Lung (tissue), 12 donors: ENCODE measurements around the gene ELF1. TPM values are rescaled to one million over a fixed set of nuclear protein-coding genes. Genes with fewer than 3 reads are reported as not detected.

ENCODE experiments used
- ATAC-seq: fragments of 200-7000 bp; cut with Tn5 transposase; one replicate; pipeline ENCODE4 v1.9.1; 2020; ENCODE audit warnings: moderate number of reproducible peaks; ENCODE audit not compliant: insufficient read depth, low FRiP score
- DNase-seq, 3 donors: peaks; one replicate each; pipeline ENCODE4 v3.0.0-alpha.2; 2013 to 2017
- H3K27ac ChIP-seq, 2 donors: one replicate each; pipeline ENCODE4 v1.5.1; 2013; ENCODE audit warnings: mild to moderate bottlenecking in 2 of 2, moderate library complexity in 2 of 2, control low read depth in 1 of 2, inconsistent platforms in 1 of 2, low read depth in 1 of 2, low read length in 1 of 2
- H3K27me3 ChIP-seq, 3 donors: one replicate each; pipeline ENCODE4 v1.5.1; 2013; ENCODE audit warnings: low read length in 2 of 3; ENCODE audit not compliant: control insufficient read depth in 3 of 3, insufficient read depth in 3 of 3
- H3K36me3 ChIP-seq, 4 donors: one replicate each; pipeline ENCODE4 v1.5.1; 2013; ENCODE audit warnings: low read length in 4 of 4, mild to moderate bottlenecking in 1 of 4, moderate library complexity in 1 of 4; ENCODE audit not compliant: control insufficient read depth in 4 of 4, insufficient read depth in 4 of 4
- H3K4me1 ChIP-seq, 5 donors: one replicate each; pipeline ENCODE4 v1.5.1; 2013; ENCODE audit warnings: low read length in 5 of 5, mild to moderate bottlenecking in 2 of 5, moderate library complexity in 1 of 5; ENCODE audit not compliant: control insufficient read depth in 5 of 5, insufficient read depth in 5 of 5
- H3K4me3 ChIP-seq: one replicate; pipeline ENCODE4 v1.5.1; 2013; ENCODE audit warnings: mild to moderate bottlenecking, control low read depth, moderate library complexity
- H3K9ac ChIP-seq, 2 donors: one replicate each; pipeline ENCODE4 v1.5.1; 2013; ENCODE audit warnings: low read length in 2 of 2, control low read depth in 1 of 2; ENCODE audit not compliant: insufficient read depth in 1 of 2
- H3K9me3 ChIP-seq, 4 donors: one replicate each; pipeline ENCODE4 v1.5.1; 2013; ENCODE audit warnings: low read length in 3 of 4, mild to moderate bottlenecking in 1 of 4, moderate library complexity in 1 of 4; ENCODE audit not compliant: control insufficient read depth in 4 of 4, insufficient read depth in 3 of 4
- CTCF ChIP-seq: IDR thresholded peaks from 2 replicates; pipeline ENCODE4 v1.5.1; 2012; ENCODE audit warnings: mild to moderate bottlenecking; ENCODE audit errors: control extremely low read depth, extremely low read depth
- WGBS, 2 donors: extraction: QIAGEN DNeasy Blood & Tissue Kit; methylation state at CpG; one replicate each; pipeline ENCODE4 v1.1.7; 2013; 5-methylcytosine and 5-hydroxymethylcytosine counted together
- polyA plus RNA-seq, 2 donors: library from polyadenylated mRNA; stranded (reverse); fragments of 200-250 nt; gene quantifications; one replicate each; pipeline ENCODE4 v1.2.1, GENCODE V29; 2013
- total RNA-seq, 2 donors: library from RNA; depleted of rRNA in 1 of 2; stranded (reverse); fragments of >200 nt in 1 of 2; gene quantifications; one replicate each; pipeline ENCODE4 v1.2.1, GENCODE V29; 2014 to 2021
- donor health status: control.
- donor health status: control.
- donor health status: Bipolar disorder and iron deficiency.
- donor health status: healthy.
- donor health status: DM: yes; HTN: yes; CAD: no.

The ELF1 gene
- total and polyA plus RNA-seq, 4 donors, result 10.8 to 107 (median 63.6) TPM

DNA sequence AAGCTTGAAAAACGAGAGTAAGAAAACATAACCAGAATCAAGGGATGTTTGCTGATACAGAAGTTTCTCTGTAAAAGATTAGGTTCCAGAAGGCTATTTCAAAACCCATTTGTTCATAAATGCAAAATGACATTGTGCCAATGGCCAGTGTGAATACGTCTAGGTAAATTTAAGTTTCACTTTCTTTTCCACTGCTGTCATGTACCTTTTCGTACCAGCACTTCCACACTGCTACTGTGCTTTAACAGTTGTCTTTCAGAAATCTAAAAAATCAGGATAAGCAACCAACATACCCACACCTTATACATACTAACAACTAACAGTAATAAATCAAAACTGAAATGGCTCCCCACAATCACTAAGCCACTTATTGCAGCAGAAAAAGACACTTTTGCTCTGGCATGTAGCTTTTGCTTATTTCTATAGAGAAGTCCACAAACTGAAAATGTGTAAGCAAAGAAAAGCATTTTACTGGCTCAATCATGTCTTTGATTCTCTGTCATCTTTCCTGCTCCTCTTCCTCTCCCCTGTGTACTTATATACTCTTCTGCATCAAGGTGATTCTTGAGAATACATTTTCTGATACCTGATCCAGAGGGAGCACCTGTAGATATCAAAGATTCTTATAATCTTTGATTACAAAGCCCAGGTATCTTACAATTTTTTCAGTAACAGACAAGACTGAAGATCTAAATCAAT is 34.3 kb downstream of the ELF1 start:
- Histone ChIP-seq H3K4me1 (peaks cover 3 to 20% (median 10%) of the 10 kb centered on the region in 5 donors), H3K27ac (peak overlapping the region in 1 of 2 donors; percentile 41), H3K9me3 (no peaks in the 10 kb centered on the region), H3K27me3 (no peaks in the 10 kb centered on the region), H3K9ac (no peak overlapping the region), H3K36me3 (no peaks in the 10 kb centered on the region), H3K4me3 (no peak overlapping the region)
- DNase-seq, result peak in 1 of 3 donors; percentile 34
- WGBS, 2 donors, result 10 to 15% methylated on average over 3 of the region's 3 CpGs
- no peak for TF ChIP-seq CTCF
- peak; percentile 22 for ATAC-seq

DNA sequence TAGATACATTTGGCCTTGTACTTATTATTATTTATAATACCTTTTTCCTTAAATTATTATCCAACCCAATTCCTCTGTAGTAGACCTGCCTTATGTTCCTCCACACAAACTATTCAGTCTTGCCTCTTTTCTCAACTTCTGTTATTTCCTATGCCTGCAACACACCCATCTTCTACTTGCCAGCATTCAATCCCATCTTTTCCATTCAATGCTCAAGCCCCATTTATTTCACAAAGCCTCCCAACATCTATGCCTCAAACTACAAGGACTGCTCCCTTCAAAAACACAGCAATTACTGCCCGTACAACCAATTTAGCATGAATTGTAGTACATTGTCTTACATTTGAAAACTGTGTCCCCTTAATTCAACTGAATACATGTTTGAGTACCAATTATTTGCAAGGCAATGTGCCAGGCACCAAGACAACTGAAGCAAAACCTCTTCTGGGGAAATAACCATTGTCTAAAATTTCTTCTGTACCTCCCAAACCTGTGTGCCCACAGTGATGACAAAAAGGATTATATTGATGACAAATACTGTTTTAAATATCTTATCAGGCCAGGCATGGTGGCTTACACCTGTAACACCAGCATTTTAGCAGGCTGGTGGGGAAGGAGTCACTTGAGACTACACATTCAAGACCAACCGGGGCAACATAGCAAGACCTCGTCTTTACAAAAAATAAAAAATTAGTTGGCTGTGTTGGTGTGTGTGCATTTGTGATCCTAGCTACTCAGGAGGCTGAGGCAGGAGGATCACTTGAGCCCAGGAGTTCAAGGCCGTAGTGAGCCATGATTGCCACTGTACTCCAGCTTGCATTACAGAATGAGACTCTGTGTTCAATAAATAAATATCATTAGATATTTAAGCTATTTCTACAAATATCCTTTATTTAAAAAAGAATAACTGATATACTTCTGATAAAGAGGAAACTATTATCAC is 35.1 kb downstream of the ELF1 start:
- Histone ChIP-seq H3K9ac (no peak overlapping the region), H3K27ac (peak overlapping the region; percentile 86 to 87), H3K4me1 (peaks cover 3 to 22% (median 10%) of the 10 kb centered on the region in 5 donors), H3K9me3 (no peaks in the 10 kb centered on the region), H3K27me3 (no peaks in the 10 kb centered on the region), H3K36me3 (no peaks in the 10 kb centered on the region), H3K4me3 (no peak overlapping the region)
- ATAC-seq (no peak), DNase-seq (no peak)
- 66 to 69% methylated on average over 4 of the region's 4 CpGs for WGBS, 2 donors
- TF ChIP-seq CTCF, result no peak

GRCh38 chr13:40983259-40983658 is 35.9 kb downstream of the ELF1 start:
- no peak for TF ChIP-seq CTCF
- Histone ChIP-seq H3K4me3 (no peak overlapping the region), H3K4me1 (peaks cover 3 to 25% (median 10%) of the 10 kb centered on the region in 5 donors), H3K9ac (no peak overlapping the region), H3K27ac (peak overlapping the region in 1 of 2 donors; percentile 87), H3K9me3 (no peaks in the 10 kb centered on the region), H3K27me3 (no peaks in the 10 kb centered on the region), H3K36me3 (no peaks in the 10 kb centered on the region)
- 10 to 19% methylated on average over 2 of the region's 2 CpGs for WGBS, 2 donors
- ATAC-seq, result no peak
- DNase-seq, result peak in 2 of 3 donors; percentile 19 to 42
